Epithelial cell of esophagus (primary cell): ENCODE data around the gene RNF44.

Source experiments
- DNase-seq: peaks from one replicate; pipeline ENCODE4 v3.0.0; 2010; ENCODE audit warnings: low read depth
- H3K4me3 ChIP-seq: 2 replicates; pipeline ENCODE4 v1.5.1; 2011; ENCODE audit warnings: mild to moderate bottlenecking, low read length, control low read depth
- TF ChIP-seq, protein P1 (sequence below): IDR thresholded peaks from 2 replicates; pipeline ENCODE4 v1.5.1; 2011; ENCODE audit warnings: low read depth, mild to moderate bottlenecking, low read length, control low read depth, inconsistent platforms; ENCODE audit not compliant: insufficient read depth; ENCODE audit errors: missing control alignments

Gene RNF44

DNA sequence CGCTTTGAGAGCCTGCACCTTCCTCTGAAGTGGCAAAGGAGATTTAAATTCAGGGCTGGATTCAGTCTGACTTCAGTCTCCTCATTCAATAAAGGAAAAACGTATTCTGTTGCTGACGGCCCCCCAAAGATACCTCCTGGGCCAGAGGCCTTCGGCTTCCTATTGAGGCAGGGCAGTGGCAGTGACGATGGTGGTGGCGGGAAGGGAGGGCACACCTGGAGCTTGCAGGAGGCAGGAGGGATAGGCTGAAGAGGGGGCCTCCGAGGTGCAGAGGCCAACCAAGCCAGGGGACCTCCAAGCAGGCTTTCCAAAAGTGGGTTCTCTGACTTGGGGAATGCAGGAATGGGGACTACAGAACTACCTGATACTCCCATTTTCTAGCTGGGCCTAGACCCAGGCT lies 15.9 kb downstream of the RNF44 start:
- DNase-seq: no peak
- TF ChIP-seq, protein P1, sequence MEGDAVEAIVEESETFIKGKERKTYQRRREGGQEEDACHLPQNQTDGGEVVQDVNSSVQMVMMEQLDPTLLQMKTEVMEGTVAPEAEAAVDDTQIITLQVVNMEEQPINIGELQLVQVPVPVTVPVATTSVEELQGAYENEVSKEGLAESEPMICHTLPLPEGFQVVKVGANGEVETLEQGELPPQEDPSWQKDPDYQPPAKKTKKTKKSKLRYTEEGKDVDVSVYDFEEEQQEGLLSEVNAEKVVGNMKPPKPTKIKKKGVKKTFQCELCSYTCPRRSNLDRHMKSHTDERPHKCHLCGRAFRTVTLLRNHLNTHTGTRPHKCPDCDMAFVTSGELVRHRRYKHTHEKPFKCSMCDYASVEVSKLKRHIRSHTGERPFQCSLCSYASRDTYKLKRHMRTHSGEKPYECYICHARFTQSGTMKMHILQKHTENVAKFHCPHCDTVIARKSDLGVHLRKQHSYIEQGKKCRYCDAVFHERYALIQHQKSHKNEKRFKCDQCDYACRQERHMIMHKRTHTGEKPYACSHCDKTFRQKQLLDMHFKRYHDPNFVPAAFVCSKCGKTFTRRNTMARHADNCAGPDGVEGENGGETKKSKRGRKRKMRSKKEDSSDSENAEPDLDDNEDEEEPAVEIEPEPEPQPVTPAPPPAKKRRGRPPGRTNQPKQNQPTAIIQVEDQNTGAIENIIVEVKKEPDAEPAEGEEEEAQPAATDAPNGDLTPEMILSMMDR: no peak
- H3K4me3 ChIP-seq: no peak overlapping the region

DNA sequence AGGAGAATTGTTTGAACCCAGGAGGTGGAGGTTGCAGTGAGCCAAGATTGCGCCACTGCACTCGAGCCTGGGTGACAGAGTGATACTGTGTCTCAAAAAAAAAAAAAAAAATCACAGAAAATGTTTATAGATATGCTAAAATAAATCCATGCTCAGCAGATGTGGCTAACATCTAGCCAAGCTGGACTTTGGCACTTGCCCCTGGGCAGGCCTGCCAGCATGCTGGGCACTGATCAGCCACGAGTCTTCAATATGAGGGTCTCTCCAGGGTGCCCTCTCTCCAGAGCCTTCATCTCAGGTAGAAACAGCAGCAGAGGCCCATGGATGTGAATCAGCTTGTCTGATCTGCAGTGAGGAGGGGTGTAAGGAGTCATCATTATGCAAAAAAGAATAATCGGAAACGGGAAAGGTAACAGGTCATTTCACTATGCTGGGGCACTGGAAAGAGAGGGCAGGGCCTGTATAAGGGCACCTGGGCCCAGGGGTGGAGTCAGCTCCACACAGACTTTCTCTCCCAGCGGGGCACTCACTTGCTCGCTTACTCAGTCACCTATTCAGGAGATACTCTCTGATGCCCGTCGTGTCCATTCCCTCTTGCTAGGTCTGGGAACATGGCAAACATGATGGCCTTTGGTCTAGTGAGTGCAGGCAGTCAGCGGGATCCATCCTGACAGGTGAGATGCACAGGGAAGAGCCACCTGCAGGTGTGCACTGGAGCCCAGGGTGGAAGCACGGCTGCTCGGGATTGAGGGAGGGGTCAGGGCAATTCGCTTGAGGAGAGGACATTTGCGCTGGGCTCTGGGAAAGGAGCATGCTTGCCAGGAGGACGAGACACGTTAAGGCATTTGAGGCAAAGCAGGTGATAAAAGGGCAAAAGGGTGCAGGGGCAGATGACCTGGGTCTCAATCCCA lies 17.1 kb downstream of the RNF44 start:
- TF ChIP-seq, protein P1: no peak
- no peak overlapping the region for H3K4me3 ChIP-seq
- no peak for DNase-seq

DNA sequence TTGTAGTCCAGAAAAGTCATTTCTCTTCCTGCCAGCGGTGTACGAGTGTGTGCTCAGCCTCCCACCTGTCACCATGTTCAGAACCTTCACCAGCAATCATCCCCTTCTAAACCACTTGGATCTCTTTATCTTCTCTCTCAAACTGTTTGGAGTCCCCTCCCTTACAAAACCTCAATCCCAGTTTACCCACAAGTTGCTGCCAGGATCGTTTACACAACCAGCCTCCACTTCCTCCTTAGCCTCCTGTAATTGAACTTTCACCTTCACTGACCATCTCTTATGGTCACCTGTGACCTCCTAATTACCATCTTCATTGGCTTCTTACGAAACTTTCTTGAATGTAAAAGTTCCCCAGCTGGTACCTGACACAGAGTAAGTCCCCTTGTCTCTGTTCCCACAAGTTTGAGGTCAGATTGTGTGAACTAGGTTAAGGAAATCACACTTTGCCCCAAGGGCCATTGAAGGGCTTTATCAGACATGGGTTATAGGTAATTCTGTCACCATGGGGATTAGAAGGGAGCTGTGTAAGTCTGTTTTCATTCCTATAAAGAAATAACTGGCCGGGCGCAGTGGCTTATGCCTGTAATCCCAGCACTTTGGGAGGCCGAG lies 20.0 kb downstream of the RNF44 start:
- no peak for DNase-seq
- TF ChIP-seq, protein P1: no peak
- no peak overlapping the region for H3K4me3 ChIP-seq

DNA sequence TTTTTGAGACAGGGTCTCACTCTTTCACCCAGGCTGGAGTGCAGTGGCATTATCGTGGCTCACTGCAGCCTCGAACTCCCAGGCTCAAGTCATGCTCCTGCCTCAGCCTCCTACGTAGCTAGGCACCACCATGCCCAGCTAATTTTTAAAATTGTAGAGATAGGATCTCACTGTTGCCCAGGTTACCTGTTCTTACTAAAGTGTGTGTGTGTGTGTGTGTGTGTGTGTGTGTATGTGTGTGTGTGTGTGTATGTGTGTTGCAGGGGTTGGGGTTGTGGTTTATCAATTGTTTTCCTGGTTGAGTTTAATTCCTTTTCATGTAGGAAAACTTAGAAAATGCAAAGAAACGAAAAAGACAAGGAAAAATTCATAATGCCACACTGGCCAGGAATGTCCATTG lies 21.8 kb downstream of the RNF44 start:
- no peak for DNase-seq
- TF ChIP-seq, protein P1: no peak
- H3K4me3 ChIP-seq: no peak overlapping the region

DNA sequence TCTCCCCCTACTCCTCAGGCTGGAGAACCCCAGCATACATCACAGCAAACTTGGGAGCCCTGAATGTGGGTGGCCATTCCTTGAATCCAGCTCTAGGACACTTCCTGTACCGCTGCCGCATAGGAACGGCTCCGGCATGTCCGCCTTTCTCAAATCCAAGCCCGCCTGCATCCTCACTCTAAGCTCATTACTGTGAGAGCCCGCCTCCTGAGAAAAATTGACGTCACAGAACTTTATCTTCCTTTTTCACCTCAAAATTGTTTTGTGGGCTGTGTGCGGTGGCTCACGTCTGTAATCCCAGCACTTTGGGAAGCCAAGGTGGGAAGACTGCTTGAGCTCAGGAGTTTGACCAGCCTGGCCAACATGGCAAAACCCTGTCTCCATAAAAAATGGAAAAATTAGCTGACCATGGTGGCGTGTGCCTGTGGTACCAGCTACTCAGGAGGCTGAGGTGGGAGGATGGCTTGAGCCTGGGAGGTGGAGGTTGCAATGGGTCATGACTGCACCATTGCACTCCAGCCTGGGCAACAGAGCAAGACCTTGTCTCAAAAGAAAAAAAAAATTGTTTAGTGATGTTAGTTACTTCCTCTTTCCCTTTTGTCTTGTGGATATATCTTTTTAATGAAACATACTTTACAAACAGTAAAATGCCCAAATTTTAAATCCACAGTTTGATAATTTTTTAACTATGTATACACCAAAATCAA lies 22.8 kb downstream of the RNF44 start:
- H3K4me3 ChIP-seq: no peak overlapping the region
- TF ChIP-seq, protein P1: no peak
- no peak for DNase-seq

DNA sequence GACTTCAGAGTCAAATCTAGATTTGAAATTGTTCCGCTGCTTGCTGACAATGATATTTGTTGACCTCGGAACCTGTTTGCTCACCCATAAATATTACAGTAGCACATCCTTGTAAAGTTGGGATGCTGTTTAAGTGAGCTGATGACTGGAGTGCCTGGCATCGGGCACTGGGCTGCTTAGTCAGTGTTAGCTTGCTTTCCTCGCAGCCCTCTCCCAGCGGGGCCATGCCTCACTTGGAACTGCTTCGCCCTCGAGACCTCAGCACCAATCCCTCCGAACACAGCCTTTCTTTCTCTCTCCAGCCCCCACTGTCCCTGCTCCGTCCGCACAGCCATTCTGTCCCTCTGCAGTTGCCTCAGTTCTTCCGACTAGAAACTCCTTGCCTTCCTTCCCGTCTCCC lies 23.4 kb downstream of the RNF44 start:
- no peak overlapping the region for H3K4me3 ChIP-seq
- no peak for DNase-seq
- TF ChIP-seq, protein P1: no peak
